ENCODE results near the gene TOR1AIP1.
"Not testable (repeated sequence)": the region's sequence is repeated elsewhere in the genome, so short reads cannot be mapped to it uniquely, and the experiment has no call there.

The TOR1AIP1 gene

GRCh38 chr1:179882253-179883039 lies at the start of gene TOR1AIP1:
TSS of gene TOR1AIP1 (plus strand) at chr1:179882285. CDS start at chr1:179882503, 218 bp downstream.
- peak; percentile 91 to 95 for DNase-seq (ENCODE audit: low read depth in 2 of 2, low spot score in 1 of 2)

- DNase-seq (ENCODE audit: low read depth in 2 of 2, low spot score in 1 of 2) = not testable (repeated sequence)
These were observed 45.2 kb upstream of the TOR1AIP1 start for GRCh38 chr1:179836686-179837445.

- DNase-seq (ENCODE audit: low read depth in 2 of 2, low spot score in 1 of 2) = no peak
These were observed 42.0 kb upstream of the TOR1AIP1 start for GRCh38 chr1:179840107-179840506.

GRCh38 chr1:179848233-179848632 lies 33.9 kb upstream of the TOR1AIP1 start:
- no peak for DNase-seq (ENCODE audit: low read depth in 2 of 2, low spot score in 1 of 2)

- no peak for DNase-seq (ENCODE audit: low read depth in 2 of 2, low spot score in 1 of 2)
These were observed 29.0 kb upstream of the TOR1AIP1 start for GRCh38 chr1:179853102-179853501.

GRCh38 chr1:179855831-179856230 lies 26.3 kb upstream of the TOR1AIP1 start:
- not testable (repeated sequence) for DNase-seq (ENCODE audit: low read depth in 2 of 2, low spot score in 1 of 2)

GRCh38 chr1:179856296-179856695 lies 25.8 kb upstream of the TOR1AIP1 start:
- DNase-seq (ENCODE audit: low read depth in 2 of 2, low spot score in 1 of 2) = no peak

GRCh38 chr1:179857009-179857408 lies 25.1 kb upstream of the TOR1AIP1 start:
- DNase-seq (ENCODE audit: low read depth in 2 of 2, low spot score in 1 of 2) = no peak

GRCh38 chr1:179860652-179861051 lies 21.4 kb upstream of the TOR1AIP1 start:
- no peak for DNase-seq (ENCODE audit: low read depth in 2 of 2, low spot score in 1 of 2)

- DNase-seq (ENCODE audit: low read depth in 2 of 2, low spot score in 1 of 2) = no peak
These were observed 16.7 kb upstream of the TOR1AIP1 start for GRCh38 chr1:179865377-179865776.

GRCh38 chr1:179866616-179867015 lies 15.5 kb upstream of the TOR1AIP1 start:
- DNase-seq (ENCODE audit: low read depth in 2 of 2, low spot score in 1 of 2) = no peak

GRCh38 chr1:179867493-179868330 lies 14.4 kb upstream of the TOR1AIP1 start:
- no peak for DNase-seq (ENCODE audit: low read depth in 2 of 2, low spot score in 1 of 2)

- DNase-seq (ENCODE audit: low read depth in 2 of 2, low spot score in 1 of 2) = no peak
These were observed 11.2 kb upstream of the TOR1AIP1 start for GRCh38 chr1:179870870-179871269.

GRCh38 chr1:179871940-179872339 lies 10.1 kb upstream of the TOR1AIP1 start:
- DNase-seq (ENCODE audit: low read depth in 2 of 2, low spot score in 1 of 2) = no peak

GRCh38 chr1:179872558-179872957 lies 9.5 kb upstream of the TOR1AIP1 start:
- DNase-seq (ENCODE audit: low read depth in 2 of 2, low spot score in 1 of 2) = no peak

GRCh38 chr1:179873438-179873851 lies 8.6 kb upstream of the TOR1AIP1 start:
- no peak for DNase-seq (ENCODE audit: low read depth in 2 of 2, low spot score in 1 of 2)

GRCh38 chr1:179875596-179876299 lies 6.3 kb upstream of the TOR1AIP1 start:
- DNase-seq (ENCODE audit: low read depth in 2 of 2, low spot score in 1 of 2) = no peak

- no peak for DNase-seq (ENCODE audit: low read depth in 2 of 2, low spot score in 1 of 2)
These were observed 5.8 kb upstream of the TOR1AIP1 start for GRCh38 chr1:179876300-179876715.

GRCh38 chr1:179877586-179878265 lies 4.4 kb upstream of the TOR1AIP1 start, which contains the start of gene TOR1AIP2:
TSS of gene TOR1AIP2 (minus strand) at chr1:179877803. CDS start at chr1:179852665, 25,138 bp downstream.
- peak; percentile 69 to 76 for DNase-seq (ENCODE audit: low read depth in 2 of 2, low spot score in 1 of 2)

GRCh38 chr1:179879797-179880196 lies 2.3 kb upstream of the TOR1AIP1 start:
- no peak for DNase-seq (ENCODE audit: low read depth in 2 of 2, low spot score in 1 of 2)

All from stimulated activated CD8-positive, alpha-beta memory T cell treated with anti-CD3 and anti-CD28 coated beads, Interleukin-4, amount 100 ng/mL, for 1 hour (primary cell).